Endothelial cell of umbilical vein (primary cell): Measurements from ENCODE around the gene ZNF777. TPM values are rescaled to one million over a fixed set of nuclear protein-coding genes. Genes with fewer than 3 reads are reported as not detected.

Source experiments
- BruUV-seq: library from RNA; stranded (reverse); fragments of 400-500 nt; replicated peaks from 2 replicates; lab custom pipeline; 2021; lab: Mats Ljungman, UMichigan
- CTCF ChIA-PET: fragments of 300-600, 350-600 bp; sonication (Branson Sonifier 250); formaldehyde crosslinking; loops from one replicate; lab custom pipeline; 2021; ENCODE audit warnings: antibody characterized with exemption, inconsistent platforms; lab: Charles Lee
- POLR2A ChIA-PET: fragments of 300-600, 350-600 bp; sonication (Branson Sonifier 250); formaldehyde crosslinking; loops from one replicate; lab custom pipeline; 2021; ENCODE audit warnings: antibody characterized with exemption, inconsistent platforms; lab: Charles Lee
- DNase-seq: peaks from one replicate; pipeline ENCODE4 v3.0.0-alpha.2; 2011; ENCODE audit warnings: low read depth, low spot score
- FAIRE-seq: peaks from 2 replicates; lab custom pipeline; 2011; peaks lifted over from hg19 to GRCh38; lab: Jason Lieb, UNC
- H2AFZ ChIP-seq: 2 replicates; pipeline ENCODE4 v1.6.0; 2012; ENCODE audit warnings: low read depth, low read length, control low read depth, inconsistent platforms
- H3K27ac ChIP-seq: 2 replicates; pipeline ENCODE4 v1.5.1; 2011; ENCODE audit warnings: low read depth, mild to moderate bottlenecking, control low read depth, low read length, moderate library complexity; ENCODE audit not compliant: insufficient read depth
- H3K27me3 ChIP-seq, 2 experiments: 2 replicates each; pipeline versions ENCODE4 v1.6.0 to v1.6.1; 2011; ENCODE audit warnings: low read length in 2 of 2, mixed read lengths in 1 of 2; ENCODE audit not compliant: control insufficient read depth in 2 of 2, insufficient read depth in 2 of 2
- H3K36me3 ChIP-seq, 2 experiments: 2 replicates in 1 of 2; 3 replicates in 1 of 2; pipeline ENCODE4 v1.5.1; 2011; ENCODE audit warnings: low read length in 2 of 2, mild to moderate bottlenecking in 1 of 2, moderate library complexity in 1 of 2; ENCODE audit not compliant: control insufficient read depth in 2 of 2, insufficient read depth in 2 of 2; ENCODE audit errors: extremely low read depth in 1 of 2
- H3K4me1 ChIP-seq: 3 replicates; pipeline ENCODE4 v1.5.1; 2011; ENCODE audit warnings: mild to moderate bottlenecking, low read length; ENCODE audit not compliant: control insufficient read depth, insufficient read depth; ENCODE audit errors: extremely low read depth
- H3K4me2 ChIP-seq: 2 replicates; pipeline ENCODE4 v1.6.1; 2011; ENCODE audit warnings: low read length, control low read depth, mixed read lengths; ENCODE audit not compliant: insufficient read depth
- H3K4me3 ChIP-seq, 3 experiments: fragments of 200-600 bp in 1 of 3; sonication (generic), shearing (Covaris generic) in 1 of 3; replicated peaks in 1 of 3; 2 replicates each; pipeline ENCODE4 v1.5.1; 2011 to 2016; ENCODE audit warnings: control low read depth in 3 of 3, low read length in 3 of 3, mild to moderate bottlenecking in 2 of 3, inconsistent platforms in 1 of 3, low read depth in 1 of 3, moderate library complexity in 1 of 3; ENCODE audit not compliant: insufficient read depth in 1 of 3
- H3K79me2 ChIP-seq: 2 replicates; pipeline ENCODE4 v1.6.0; 2012; ENCODE audit warnings: low read length, inconsistent platforms; ENCODE audit not compliant: control insufficient read depth, insufficient read depth
- H3K9ac ChIP-seq: replicated peaks from 2 replicates; pipeline ENCODE3; 2011; ENCODE audit warnings: low read length, control low read depth; ENCODE audit not compliant: insufficient read depth; ENCODE audit errors: extremely low read depth
- H3K9me1 ChIP-seq: replicated peaks from 3 replicates; pipeline ENCODE4 v1.6.0; 2011; ENCODE audit warnings: mild to moderate bottlenecking, low read length; ENCODE audit not compliant: control insufficient read depth, insufficient read depth; ENCODE audit errors: extremely low read depth
- H3K9me3 ChIP-seq: replicated peaks from 2 replicates; pipeline ENCODE4 v1.5.1; 2012; ENCODE audit warnings: low read length, inconsistent platforms; ENCODE audit not compliant: control insufficient read depth, insufficient read depth
- H4K20me1 ChIP-seq: replicated peaks from 2 replicates; pipeline ENCODE3; 2011; ENCODE audit warnings: mild to moderate bottlenecking, low read length; ENCODE audit not compliant: control insufficient read depth, insufficient read depth; ENCODE audit errors: extremely low read depth
- EZH2 ChIP-seq: IDR thresholded peaks from 2 replicates; pipeline ENCODE4 v1.6.1; 2012; ENCODE audit warnings: borderline replicate concordance, low read depth, mild to moderate bottlenecking, moderate library complexity, low read length, inconsistent platforms; ENCODE audit not compliant: severe bottlenecking
- FOS ChIP-seq: IDR thresholded peaks from 2 replicates; pipeline ENCODE4 v1.6.1; 2011; ENCODE audit warnings: mild to moderate bottlenecking, low read length, moderate library complexity, borderline replicate concordance; ENCODE audit not compliant: insufficient read depth
- JUN ChIP-seq: IDR thresholded peaks from 2 replicates; pipeline ENCODE4 v1.6.1; 2011; ENCODE audit warnings: borderline replicate concordance, low read depth; ENCODE audit not compliant: insufficient read length, insufficient read depth
- POLR2A ChIP-seq: IDR thresholded peaks from 2 replicates; pipeline ENCODE4 v1.6.1; 2012; ENCODE audit warnings: low read depth, mild to moderate bottlenecking, control low read depth, low read length
- dilution Hi-C: fragments of 300-500 bp; cut with MboI; formaldehyde crosslinking; loops from one replicate; pipeline ENCODE4 v1.15.0; 2019; ENCODE audit warnings: low sequenced_read_pairs; ENCODE audit not compliant: extremely low pct_ligation_motif_present
- intact Hi-C: fragments of 100-400 bp; cut with micrococcal nuclease; formaldehyde crosslinking; loops from one replicate; pipeline ENCODE4 v1.10.0; 2022
- polyA plus RNA-seq, 4 experiments: library from polyadenylated mRNA; depleted of rRNA in 3 of 4; stranded (reverse) in 3 of 4; unstranded in 1 of 4; fragments of >200 nt; gene quantifications; 2 replicates each; pipeline versions ENCODE4 v1.2.1 to v1.2.3, GENCODE V29; 2011 to 2012; ENCODE audit warnings: missing spikeins in 1 of 4
- total RNA-seq: library from RNA; stranded (reverse); gene quantifications from 2 replicates; pipeline ENCODE4 v1.2.3, GENCODE V29; 2021
- TF ChIP-seq, protein P1 (sequence below), 2 donors: IDR thresholded peaks; 1 replicate in 1 of 2; 2 replicates in 1 of 2; pipeline ENCODE4 v1.5.1; 2011; ENCODE audit warnings: low read length in 2 of 2, mild to moderate bottlenecking in 2 of 2, moderate library complexity in 2 of 2, control low read depth in 1 of 2, inconsistent platforms in 1 of 2, low read depth in 1 of 2; ENCODE audit not compliant: insufficient read depth in 1 of 2; ENCODE audit errors: extremely low read depth in 1 of 2

ZNF777 gene
- total and polyA plus RNA-seq, 2 donors (not counting 3 experiments of a cell fraction or from before 2014, with no cell fraction given): 7.4 to 11.1 TPM

GRCh38 chr7:149422914-149423301 lies 38.0 kb downstream of the ZNF777 start:
- CTCF ChIA-PET: interaction anchor here (0.5 to 3.0 kb wide), 9 partner anchors 15 to 1739 kb away, joined by 3 to 26 read pairs (median 3); partner anchors contain the start of gene ZNF777
- no peaks in the 10 kb centered on the region for H4K20me1 ChIP-seq
- H3K9me3 ChIP-seq: no peaks in the 10 kb centered on the region
- H2AFZ ChIP-seq: peak overlapping the region; percentile 99
- DNase-seq (peak; percentile 7), FAIRE-seq (peak; percentile 61)
- H3K4me2 ChIP-seq: peak overlapping the region; percentile 61
- peak overlapping the region; percentile 14 to 42 (median 41) for H3K4me3 ChIP-seq
- H3K9ac ChIP-seq: peak overlapping the region; percentile 40
- dilution Hi-C loops: no loop called here
- H3K4me1 ChIP-seq: peaks cover 10% of the 10 kb centered on the region
- H3K27me3 ChIP-seq: no peaks in the 10 kb centered on the region
- POLR2A ChIA-PET: no interaction called here
- no peak overlapping the region for H3K27ac ChIP-seq
- TF ChIP-seq, protein P1, sequence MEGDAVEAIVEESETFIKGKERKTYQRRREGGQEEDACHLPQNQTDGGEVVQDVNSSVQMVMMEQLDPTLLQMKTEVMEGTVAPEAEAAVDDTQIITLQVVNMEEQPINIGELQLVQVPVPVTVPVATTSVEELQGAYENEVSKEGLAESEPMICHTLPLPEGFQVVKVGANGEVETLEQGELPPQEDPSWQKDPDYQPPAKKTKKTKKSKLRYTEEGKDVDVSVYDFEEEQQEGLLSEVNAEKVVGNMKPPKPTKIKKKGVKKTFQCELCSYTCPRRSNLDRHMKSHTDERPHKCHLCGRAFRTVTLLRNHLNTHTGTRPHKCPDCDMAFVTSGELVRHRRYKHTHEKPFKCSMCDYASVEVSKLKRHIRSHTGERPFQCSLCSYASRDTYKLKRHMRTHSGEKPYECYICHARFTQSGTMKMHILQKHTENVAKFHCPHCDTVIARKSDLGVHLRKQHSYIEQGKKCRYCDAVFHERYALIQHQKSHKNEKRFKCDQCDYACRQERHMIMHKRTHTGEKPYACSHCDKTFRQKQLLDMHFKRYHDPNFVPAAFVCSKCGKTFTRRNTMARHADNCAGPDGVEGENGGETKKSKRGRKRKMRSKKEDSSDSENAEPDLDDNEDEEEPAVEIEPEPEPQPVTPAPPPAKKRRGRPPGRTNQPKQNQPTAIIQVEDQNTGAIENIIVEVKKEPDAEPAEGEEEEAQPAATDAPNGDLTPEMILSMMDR (IDR thresholded peaks at IDR 0.05; ENCODE audit: extremely low read depth in 1 of 2, insufficient read depth in 1 of 2, low read depth in 1 of 2, low read length in 2 of 2): no peak
- no peak for TF ChIP-seq FOS
- TF ChIP-seq EZH2: no peak
- TF ChIP-seq POLR2A: no peak
- no peak for TF ChIP-seq JUN
- H3K9me1 ChIP-seq: no peaks in the 10 kb centered on the region
- no TSS peak for BruUV-seq
- no peaks in the 10 kb centered on the region for H3K36me3 ChIP-seq
- no peaks in the 10 kb centered on the region for H3K79me2 ChIP-seq
- intact Hi-C loops: loop anchor here (1.0 kb wide), 6 partner anchors 37 to 440 kb away; partner anchors contain the start of genes ZNF746 and ZNF783
